ENCODE data around the gene JAKMIP2. TPM values are rescaled to one million over a fixed set of nuclear protein-coding genes. Genes with fewer than 3 reads are reported as not detected.
"Not testable (repeated sequence)": the region's sequence is repeated elsewhere in the genome, so short reads cannot be mapped to it uniquely, and the experiment has no call there.

The JAKMIP2 gene
- total RNA-seq, 1 experiment from 2014 or later, result 0.58 TPM

DNA sequence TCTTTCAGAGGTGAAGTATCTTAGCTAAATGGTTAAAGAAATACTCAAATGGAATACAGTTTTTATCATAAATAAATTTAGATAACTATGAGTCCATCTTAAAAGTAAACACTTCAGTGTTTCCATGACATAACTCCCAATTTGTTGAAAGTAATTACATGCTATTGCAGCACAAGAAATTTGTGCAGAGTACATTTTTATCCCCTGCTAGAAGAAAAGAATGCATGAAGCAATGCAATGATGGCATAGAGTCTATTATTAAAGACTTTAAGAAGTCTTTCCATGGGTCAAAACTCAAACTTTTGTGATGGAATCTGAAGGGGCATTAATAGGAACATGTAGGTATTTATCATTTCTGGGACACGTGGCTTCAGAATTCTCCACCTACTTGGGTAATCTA, 166.1 kb downstream of the JAKMIP2 start:
- no peak for DNase-seq (ENCODE audit: low read depth)

DNA sequence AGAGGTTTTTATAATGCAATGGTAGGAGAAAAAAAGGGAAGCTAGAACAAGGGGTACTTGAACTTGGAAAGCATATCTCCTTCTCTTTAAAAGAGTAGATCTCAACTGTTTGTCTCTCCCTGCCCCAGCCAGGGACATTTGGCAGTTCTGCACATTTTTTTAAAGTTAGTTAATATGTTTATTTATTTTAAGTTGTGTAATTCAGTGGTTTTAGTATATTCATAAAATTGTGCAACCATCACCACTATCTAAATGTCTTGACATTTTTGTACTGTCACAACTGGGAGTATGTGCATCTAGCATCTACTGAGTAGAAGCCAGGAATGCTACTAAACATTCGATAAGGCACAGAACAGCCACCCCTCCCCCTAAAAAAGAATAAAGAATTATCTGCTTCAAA, 169.2 kb downstream of the JAKMIP2 start:
- DNase-seq (ENCODE audit: low read depth), result no peak

DNA sequence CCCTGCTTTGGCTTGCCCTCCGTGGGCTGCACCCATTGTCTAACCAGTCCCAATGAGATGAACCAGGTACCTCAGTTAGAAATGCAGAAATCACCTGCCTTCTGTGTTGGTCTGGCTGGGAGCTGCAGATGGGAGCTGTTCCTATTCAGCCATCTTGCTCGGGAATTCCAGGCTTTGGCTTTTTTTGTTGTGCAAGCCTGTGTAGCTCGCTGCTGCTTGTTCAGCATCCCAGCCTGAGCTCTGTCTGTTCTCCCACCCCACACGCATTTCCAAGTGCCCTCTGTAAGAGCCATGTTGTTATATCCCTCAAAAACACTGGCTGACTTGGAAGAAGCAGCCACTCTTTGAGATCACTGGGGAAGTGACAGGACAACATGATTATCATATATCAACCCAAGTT, 171.0 kb downstream of the JAKMIP2 start:
- DNase-seq (ENCODE audit: low read depth), result no peak

DNA sequence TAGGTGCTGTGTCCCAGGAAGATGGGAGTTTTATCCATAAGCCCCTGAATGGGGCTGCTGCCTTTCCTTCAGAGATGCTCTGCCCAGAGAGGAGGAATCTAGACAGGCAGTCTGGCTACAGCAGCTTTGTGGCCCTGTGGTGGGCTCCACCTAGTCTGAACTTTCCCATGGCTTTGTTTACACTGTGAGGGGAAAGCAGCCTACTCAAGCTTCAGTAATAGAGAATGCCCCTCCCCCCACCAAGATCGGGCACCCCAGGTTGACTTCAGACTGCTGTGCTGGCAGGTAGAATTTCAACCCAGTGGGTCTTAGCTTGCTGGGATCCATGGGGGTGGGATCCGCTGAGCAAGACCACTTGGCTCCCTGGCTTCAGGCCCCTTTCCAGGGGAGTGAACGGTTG, 171.7 kb downstream of the JAKMIP2 start:
- no peak for DNase-seq (ENCODE audit: low read depth)

DNA sequence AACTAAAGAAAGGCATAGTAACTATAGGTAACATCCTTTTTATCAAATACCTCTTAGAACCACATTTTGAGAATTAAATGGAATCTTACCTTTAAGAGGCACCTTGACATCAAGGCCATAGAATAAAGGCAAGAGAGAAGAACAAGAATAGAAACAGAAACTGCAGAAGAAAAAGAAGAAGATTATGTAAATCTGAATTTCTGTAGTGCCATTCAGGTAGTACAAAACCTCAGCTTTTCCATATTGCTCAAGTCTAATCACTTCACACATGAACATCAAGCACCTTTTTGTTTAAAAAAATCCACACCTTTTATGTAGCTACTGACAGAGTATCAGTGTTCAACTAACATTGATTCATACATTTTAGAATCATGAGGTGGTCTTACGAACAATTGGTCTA, 180.9 kb downstream of the JAKMIP2 start:
- no peak for DNase-seq (ENCODE audit: low read depth)

DNA sequence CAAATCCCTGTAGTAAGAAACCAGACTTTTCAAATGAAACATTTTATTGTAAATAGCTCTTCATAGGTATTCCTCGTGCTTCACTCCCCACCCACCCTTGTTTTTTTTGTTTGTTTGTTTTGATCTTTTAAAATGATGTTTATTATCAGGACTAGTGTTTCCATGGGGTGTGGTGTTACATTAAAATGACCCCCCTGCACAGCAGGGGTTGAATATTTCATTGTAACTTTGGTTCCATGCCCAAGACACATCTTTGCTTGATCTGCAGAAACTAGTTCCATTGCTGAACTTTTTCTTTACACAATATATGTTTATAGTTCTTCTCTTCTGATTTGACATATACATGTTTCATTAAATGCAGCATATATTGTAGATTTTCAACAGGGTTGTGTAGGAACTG, 191.4 kb downstream of the JAKMIP2 start:
- DNase-seq (ENCODE audit: low read depth), result no peak

DNA sequence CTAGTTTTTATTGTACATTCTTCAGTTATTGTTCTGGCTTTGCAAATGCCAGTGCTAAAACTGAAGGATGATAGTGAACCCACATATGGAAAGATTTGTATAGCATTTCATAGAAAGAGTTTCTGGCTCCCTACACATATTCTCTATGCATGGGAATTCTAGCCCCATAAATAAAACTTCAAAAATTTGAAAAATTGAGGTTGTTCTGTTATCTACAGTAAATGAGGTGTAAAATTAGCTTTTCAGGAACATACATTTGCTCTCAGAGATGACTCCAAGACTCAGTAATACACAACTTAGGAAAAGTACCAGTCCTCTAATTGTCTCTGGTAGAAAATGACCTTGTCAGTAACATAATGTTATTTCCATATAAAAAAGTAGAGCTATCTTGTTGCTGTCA, 192.4 kb downstream of the JAKMIP2 start:
- DNase-seq (ENCODE audit: low read depth), result no peak

DNA sequence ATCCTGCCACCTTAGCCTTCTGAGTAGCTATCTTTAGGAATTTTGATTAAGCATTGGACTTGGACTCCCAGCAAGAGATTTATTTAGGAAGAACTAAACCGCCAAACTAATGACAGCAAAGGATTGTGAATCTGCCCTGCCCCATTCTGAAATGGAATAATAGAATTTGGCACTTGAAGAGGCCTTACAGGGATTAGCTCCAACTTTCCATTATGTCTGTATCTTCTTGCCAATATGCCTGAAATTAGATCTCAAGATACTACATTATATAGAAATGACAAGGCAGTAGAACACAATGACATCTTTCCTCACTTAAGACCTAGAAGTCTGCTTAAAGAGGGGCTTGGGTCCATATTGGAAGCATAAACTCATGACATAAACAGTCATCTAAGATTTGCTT, 195.7 kb downstream of the JAKMIP2 start:
- no peak for DNase-seq (ENCODE audit: low read depth)

DNA sequence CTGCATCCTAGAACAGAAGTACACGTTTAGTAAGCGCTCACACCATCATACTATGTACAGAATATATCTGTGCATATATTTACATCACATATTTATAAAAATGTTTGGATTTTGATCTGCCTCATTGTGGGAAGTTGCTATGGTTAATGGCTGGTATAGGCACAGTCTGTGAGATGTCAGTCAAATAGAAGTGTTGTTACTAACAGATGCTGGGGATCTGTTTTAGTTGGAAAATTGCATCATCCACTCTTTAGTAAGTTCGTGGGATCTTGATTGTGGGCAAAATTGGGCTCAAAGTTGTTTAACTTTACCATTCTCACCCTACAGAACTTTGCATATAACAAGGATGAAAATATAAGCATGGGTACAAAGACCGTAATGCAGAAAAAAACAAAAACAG, 196.3 kb downstream of the JAKMIP2 start:
- DNase-seq (ENCODE audit: low read depth), result no peak

DNA sequence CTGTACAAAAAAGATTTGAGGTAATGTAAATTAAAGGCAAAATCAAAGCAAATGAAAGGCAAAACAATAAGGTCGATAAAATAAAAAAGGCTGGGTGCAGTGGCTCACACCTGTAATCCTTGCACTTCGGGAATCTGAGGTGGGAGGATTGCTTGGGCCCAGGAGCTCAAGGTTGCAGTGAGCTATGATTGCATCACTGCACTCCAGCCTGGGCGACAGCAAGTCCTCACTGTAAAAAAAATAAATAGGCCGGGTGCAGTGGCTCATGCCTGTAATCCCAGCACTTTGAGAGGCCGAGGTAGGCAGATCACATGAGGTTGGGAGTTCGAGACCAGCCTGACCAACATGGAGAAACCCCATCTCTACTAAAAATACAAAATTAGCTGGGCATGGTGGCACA, 200.3 kb downstream of the JAKMIP2 start:
- DNase-seq (ENCODE audit: low read depth), result not testable (repeated sequence)

DNA sequence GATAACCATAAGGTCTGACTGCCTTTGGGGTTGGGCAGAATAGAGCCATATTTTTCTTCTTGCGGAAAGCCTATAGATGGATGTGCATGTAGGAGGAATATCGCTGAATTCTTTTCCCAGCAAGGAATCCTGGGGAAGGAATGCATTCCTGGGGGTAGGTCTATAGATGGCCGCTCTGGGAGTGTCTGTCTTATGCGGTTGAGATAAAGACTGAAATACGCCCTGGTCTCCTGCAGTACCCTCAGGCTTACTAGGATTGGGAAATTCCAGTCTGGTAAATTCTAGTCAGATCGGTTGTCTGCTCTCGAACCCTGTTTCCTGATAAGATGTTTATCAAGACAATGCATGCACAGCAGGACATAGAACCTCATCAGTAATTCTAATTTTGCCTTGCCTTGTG, 202.1 kb downstream of the JAKMIP2 start:
- DNase-seq (ENCODE audit: low read depth), result not testable (repeated sequence)

DNA sequence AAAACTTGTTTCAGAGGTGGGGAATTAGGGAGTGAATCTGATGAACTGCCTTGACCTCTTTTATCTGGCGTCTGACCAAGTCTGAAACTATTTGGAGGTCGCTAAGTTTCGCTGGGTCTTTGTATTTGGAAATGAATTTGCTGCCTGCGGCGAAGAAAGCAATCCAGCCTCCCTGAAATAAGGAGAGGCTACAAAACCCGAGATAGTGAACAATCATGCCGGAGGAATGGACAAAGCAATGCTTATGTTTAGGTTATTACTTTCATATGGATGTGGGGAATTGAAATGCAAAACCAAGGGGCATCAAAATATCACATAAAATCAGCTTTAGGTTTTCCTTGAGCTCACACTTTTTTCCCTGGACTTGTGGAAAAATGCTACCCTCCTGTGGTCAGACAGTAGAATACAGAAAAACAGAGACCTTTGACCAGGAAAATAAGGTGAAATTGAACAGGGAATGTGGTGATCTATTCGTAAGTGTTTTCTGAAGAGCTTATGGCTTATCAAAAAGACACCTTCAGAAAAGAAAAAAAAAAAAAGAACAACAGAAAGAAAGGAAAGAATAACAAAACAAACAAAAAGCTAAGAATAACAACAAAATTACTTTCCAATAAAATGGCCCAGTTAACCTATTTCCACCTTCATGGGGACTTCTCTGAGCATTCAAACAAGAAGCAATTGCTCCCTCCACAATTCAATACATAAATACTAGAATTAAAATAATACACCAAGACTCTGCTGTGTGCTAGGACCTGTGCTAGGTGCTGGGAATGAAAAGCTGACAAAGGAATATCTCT, 204.1 kb downstream of the JAKMIP2 start:
- DNase-seq (ENCODE audit: low read depth), result peak; percentile 48

DNA sequence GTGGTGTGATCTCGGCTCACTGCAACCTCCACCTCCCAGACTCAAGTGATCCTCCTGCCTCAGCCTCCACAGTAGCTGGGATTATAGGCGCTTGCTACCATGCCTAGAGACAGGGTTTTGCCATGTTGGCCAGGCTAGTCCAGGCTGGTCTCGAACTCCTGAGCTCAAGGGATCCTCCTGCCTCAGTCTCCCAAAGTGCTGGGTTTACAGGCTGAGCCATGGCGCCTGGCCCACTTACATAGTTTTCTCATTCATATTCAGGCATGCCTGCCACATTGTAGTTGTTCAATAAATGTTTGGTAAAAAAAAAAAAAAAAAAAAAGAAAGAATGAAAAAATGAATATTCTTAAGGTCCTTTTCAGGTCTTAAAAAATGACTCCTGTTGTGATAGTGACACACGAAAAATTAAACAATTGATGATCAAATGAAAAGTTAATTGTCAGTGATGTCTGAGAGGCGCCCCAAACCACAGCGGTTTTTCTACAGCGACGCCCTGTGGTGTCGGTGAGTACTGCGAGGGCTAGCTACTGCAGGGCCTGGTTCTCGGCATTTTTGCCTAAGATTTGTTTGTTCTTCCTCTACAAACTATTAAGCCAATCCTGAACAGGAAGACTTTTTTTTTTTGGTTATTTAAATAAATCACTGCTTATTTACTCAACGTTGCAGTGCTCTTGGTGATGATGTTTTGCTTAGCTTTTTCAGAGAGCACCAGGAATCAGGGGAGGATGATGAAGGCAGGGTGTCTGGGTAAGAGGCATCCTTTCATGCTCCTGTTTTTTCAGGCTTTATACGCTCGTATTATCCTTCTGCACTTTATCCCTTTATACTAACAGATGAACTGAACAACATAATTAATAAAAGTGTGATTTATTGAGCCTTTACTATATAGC, 205.6 kb downstream of the JAKMIP2 start:
- DNase-seq (ENCODE audit: low read depth), result peak; percentile 42

DNA sequence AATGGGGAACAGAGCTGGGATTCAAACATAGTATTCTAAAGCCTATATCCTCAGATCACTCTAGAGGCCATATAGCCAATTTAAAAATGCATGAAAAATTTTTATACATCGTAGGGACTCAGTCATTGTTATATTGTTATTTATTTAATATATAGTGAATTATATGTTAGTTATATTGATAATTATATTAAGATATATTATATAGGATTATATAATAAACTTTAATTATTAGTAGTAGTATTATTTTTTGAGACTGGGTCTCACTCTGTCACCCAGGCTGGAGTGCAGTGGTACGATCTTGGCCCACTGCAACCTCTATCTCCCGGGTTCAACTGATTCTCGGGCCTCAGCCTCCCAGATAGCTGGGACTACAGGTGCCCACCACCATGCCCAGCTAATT, 206.9 kb downstream of the JAKMIP2 start:
- DNase-seq (ENCODE audit: low read depth), result no peak

DNA sequence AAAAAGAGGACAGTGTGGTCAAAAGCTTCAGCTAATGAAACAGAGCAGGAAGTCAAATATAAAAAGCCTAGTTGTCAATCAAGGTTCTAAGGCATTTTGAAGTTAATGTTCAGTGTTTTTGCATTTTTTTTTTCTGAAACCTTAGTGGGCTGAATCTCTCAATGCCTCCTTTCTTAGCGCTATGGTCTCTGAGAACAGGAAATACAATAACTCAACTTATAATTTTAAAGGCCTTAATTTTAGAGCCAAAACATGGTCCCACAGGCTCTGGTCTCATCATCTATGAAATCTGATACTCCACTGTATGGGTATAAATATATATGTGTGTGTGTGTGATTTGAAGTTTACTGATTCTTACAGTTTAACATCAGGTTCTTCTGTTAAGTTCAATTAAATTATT, 209.3 kb downstream of the JAKMIP2 start:
- no peak for DNase-seq (ENCODE audit: low read depth)

DNA sequence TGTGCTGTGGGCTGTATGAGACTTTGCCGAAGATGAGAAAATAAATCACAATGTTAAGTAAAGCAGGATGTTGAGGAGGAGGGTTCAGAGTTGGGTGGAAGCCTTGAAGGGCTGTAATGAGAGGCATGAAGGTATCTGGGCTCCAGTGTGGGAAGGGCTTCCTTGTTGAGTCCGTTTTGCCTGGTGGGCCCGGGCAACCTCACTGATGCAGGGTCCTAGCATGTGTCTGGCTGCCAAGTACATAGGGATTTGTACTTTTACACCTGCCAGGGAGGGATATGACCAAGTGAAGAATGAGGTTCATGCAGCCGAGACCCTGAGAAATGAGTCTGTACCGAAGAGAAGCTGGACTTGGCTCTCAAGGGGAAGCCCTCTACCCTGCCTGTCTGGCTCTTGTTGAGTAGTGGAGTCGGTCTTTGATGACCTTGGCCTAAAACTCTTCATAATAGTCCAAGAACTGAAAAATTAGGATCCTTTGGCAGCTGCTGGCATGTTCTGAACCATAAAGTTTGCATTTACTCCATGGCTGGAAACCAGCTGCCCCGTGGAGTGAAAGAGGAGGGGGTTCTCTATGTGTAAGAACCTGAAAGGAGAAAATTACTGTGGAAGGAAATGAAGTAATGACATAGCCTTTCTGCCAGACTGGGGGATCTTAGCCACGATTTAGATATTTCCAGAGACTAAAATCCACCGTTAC, 213.7 kb downstream of the JAKMIP2 start:
- DNase-seq (ENCODE audit: low read depth), result no peak

DNA sequence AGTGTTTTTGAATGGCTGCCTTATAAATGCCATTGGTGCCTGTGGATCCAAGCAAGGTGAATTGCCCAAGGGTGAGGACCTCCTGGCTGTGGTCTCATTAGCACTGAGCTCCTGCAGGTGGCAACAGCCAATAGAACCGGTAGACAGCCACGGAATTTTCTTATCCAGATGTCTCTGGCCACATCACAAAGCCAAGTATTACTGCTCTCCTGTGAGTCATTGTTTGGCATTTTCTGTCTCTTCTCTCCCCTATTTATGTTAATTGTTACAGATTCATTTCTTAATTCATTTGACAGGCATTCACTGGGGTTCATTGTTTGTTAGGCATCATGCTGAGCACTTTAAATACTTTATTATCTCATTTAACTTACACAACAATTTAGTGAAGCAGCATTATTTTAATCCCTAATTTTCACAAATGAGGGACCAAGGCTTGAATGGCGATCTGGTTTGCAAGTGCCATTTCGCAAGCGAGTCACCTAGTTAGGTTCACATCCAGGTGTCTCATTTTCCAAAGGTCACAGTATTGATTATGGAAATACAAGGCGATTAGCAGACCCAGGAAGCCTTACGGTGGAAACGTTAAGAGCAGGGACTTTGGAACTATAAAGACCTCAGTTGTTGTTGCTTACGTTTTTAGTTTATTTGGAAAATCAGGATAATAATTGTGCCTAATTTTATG, 214.5 kb downstream of the JAKMIP2 start:
- peak; percentile 78 for DNase-seq (ENCODE audit: low read depth)

DNA sequence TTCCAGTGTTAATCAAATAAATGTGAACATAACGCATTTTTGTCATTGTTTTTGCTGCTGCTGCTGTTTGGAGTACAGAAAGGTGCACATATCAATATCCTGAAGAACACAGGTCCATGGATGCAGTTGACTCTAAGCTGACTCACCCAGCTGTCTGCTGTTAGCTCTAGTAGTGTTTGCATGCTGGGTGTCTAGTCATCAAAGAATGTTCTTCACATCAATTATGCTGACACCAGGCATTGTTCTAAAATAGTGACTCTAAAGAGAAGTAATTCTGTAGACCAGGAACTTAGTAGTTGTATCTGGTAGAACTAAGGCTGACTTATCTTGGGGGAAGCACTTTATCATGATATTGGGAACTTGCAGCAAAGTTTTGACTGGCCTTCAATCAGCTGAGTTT, 217.0 kb downstream of the JAKMIP2 start:
- peak; percentile 85 for DNase-seq (ENCODE audit: low read depth)

DNA sequence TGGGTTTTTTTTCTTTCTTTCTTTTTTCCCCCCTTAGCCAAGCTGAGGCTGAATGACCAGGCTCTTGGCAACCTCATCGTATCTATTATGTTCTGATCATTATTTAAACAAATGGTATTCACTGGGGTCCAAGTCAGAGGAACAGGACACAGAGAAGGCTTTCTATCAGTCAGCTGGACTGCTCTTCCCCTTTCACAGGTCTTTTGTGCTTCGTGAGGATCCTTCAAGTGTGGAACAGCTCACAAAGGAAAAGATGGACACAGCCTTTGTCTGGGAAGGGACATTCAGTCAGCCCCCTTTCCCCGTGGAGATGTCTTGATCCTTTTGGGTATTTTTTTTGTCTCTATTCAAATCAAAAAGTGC, 218.4 kb downstream of the JAKMIP2 start:
- no peak for DNase-seq (ENCODE audit: low read depth)

DNA sequence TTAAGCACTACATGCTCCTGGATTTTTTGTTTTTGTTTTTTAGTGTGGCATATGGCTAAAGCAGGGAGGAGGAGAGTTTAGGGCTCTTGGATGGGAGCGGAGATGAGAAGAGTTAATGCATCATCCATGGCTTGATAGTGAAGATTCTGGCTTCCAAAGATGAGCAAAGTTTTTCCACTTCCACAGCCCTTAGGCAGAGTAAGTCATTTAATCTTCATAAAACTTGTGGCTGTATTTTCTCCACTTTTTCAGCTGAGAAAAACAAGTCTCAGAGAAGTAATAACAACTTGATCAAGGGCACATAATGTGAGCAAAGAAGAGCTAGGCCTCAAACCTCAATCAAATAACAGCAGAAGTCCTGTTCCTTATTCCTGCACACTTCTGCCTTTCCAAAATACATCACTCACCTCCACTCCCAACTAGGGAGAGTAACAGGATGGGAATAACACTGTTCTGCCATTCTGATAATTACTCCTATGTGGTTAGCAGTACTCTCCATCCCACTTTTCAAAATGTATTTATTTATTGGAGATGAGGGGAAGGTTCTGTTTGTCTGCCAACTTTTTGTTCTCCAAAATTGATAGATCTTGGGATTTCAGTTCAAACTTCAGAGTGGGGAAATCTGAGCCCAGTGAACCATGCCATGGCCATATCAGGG, 218.9 kb downstream of the JAKMIP2 start:
- no peak for DNase-seq (ENCODE audit: low read depth)

DNA sequence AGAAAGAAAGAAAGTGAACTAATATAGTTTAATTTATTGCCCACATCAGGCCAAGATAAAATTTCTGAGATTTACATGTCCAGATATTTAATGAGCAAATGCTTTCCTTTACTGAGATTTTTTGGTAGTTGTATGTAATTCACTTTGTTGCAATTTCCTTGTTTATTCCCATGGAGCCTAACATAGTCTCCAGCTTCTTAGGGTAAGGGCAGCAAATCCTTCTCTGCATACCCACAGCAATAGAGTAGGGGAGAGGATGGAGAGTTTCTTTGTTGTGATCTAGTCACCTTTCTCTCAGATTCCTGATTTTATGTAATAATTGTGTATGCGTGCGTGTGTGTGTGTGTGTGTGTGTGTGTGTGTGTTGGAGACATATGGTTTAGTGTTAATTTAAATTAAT, 221.1 kb downstream of the JAKMIP2 start:
- no peak for DNase-seq (ENCODE audit: low read depth)

All from HT1080 (cell line).